Motor neuron (in vitro differentiated cells): ENCODE results near the gene PRSS38. TPM values are rescaled to one million over a fixed set of nuclear protein-coding genes. Genes with fewer than 3 reads are reported as not detected.

Experiments used
- ATAC-seq, 8 experiments: fragments of 200-7000 bp; cut with Tn5 transposase; replicated peaks in 6 of 8; 2 replicates each; pipeline ENCODE4 v1.8.0; 2021; ENCODE audit warnings: mild to moderate bottlenecking in 8 of 8, moderate library complexity in 8 of 8
- H3K27ac ChIP-seq, 2 donors: fragments of 250-450 bp; sonication (Bioruptor Pico); 2 replicates each; pipeline ENCODE4 v1.9.0; 2021; ENCODE audit warnings: antibody characterized with exemption in 2 of 2, mild to moderate bottlenecking in 2 of 2, moderate library complexity in 1 of 2
- H3K4me1 ChIP-seq, 2 donors: fragments of 250-450 bp; sonication (Bioruptor Pico); replicated peaks in 1 of 2; 2 replicates each; pipeline ENCODE4 v1.6.1; 2021; ENCODE audit warnings: antibody characterized with exemption in 2 of 2, mild to moderate bottlenecking in 2 of 2, moderate library complexity in 1 of 2
- H3K4me3 ChIP-seq, 5 donors: fragments of 250-450 bp; sonication (Bioruptor Pico); 2 replicates each; pipeline ENCODE4 v1.9.0; 2021; ENCODE audit warnings: antibody characterized with exemption in 5 of 5, mild to moderate bottlenecking in 5 of 5, moderate library complexity in 4 of 5
- WGBS, 10 experiments: fragments of 450-650 bp; shearing (Covaris generic); methylation state at CpG; one replicate each; pipeline ENCODE4 v1.0.0; 2022; 5-methylcytosine and 5-hydroxymethylcytosine counted together
- in situ Hi-C, 9 experiments: fragments of 400-800 bp; cut with MboI; loops; one replicate each; pipeline ENCODE4 v1.15.0; 2021; ENCODE audit warnings: low sequenced_read_pairs in 9 of 9, low pct_unique_long_range_greater_than_20kb in 2 of 9; ENCODE audit not compliant: unreplicated experiment in 9 of 9
- total RNA-seq, 8 experiments: library from RNA; unstranded; fragments of 300-600 nt; gene quantifications; 2 replicates each; pipeline versions ENCODE4 v1.2.3 to v1.2.4, GENCODE V29; 2022

PRSS38 gene
- total RNA-seq, 8 experiments from 2014 or later, result 0.17 TPM; not detected in 7

DNA sequence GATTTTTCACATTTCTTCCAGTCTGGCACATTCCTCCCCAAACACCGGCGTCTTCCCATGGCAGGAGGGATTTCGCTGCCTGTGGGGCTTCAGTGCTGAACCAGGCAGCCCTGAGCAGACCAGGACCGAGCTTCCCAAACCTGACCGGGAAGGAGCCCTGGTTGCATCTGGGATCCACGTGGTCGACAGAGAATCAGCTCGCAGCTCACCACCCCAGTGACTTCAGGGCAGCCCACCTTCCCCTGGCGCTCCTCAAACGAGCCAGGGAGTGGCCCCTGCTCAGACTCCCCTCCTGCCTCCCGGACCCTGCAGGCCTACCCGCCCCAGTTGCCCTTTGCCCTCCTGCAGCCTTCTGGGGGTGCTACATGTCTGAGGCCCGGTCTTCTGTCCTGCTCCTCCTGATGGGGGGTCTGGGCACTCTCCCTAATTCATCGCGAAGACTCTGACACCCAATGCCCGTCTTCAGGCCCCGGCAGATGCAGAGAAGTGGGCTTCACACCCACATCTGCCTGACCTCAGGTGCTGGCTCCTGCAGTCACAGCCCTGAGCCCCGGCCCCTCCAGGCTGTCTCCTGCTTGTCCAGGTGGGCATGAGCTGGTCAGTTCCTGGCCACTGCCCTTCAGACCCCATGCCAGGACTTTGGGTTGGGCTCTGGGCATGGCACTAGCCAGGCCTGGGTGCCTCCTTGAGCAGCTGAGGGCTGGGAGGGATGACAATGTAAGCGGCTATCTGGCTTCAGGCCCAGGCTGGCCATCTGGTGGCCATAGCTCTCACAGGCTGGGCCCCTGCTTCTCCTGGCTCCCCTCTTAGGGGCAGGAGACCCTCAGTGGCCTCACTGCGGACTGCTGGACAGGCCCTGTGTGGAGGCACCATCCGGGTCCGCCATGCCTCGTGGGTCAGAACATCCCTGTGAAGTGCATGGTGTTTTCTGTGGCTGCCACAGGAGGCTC is 26.1 kb upstream of the PRSS38 start:
- Histone ChIP-seq H3K4me3 (peak overlapping the region; percentile 42 to 54 (median 49)), H3K4me1 (peaks cover 7 to 13% of the 10 kb centered on the region in 2 donors), H3K27ac (no peak overlapping the region)
- ATAC-seq, result peak in 1 of 8 experiments; percentile 4
- in situ Hi-C loops, result loop anchor here in 5 of 9 experiments (25.0 kb wide), 2 partner anchors 148 to 173 kb away; partner anchors contain the start of gene WNT9A (in 4 of the 5)
- WGBS, 10 experiments, result 53 to 96% (median 87%) methylated on average over 2 to 10 of the region's 23 CpGs; no CpG with 5 or more reads in 3 of the 10 experiments

- Histone ChIP-seq H3K4me1 (peaks cover 7 to 13% of the 10 kb centered on the region in 2 donors), H3K4me3 (no peak overlapping the region), H3K27ac (no peak overlapping the region)
- in situ Hi-C loops, result loop anchor here in 5 of 9 experiments (25.0 kb wide), 2 partner anchors 147 to 172 kb away; partner anchors contain the start of gene WNT9A (in 4 of the 5)
- ATAC-seq, result no peak
- WGBS, 10 experiments, result 80 to 100% (median 82%) methylated on average over 1 to 2 of the region's 2 CpGs; no CpG with 5 or more reads in 6 of the 10 experiments
Observed at GRCh38 chr1:227790034-227790400, 25.5 kb upstream of the PRSS38 start.

DNA sequence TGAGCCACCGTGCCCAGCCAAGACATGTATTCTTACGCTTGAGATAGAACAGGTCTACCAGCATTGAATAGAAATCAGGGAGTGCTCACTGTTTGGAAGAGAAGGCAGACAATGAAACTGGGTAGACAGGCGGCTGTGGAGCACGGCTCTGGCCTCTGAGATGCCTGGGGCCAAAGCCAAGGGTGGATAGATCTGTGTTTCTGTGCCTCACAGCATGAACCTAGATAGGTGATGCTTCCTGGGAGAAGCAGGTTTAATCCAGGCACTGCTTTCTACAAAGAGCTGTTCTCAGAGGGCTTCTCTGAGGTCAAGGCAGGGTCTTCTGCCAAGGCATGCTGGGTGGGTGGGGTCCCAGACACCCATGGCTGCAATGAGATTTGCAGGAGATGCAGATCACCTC is 24.6 kb upstream of the PRSS38 start:
- WGBS, 10 experiments, result 76 to 100% (median 81%) methylated on average over 1 to 4 of the region's 4 CpGs; no CpG with 5 or more reads in 5 of the 10 experiments
- H3K27ac ChIP-seq, result no peak overlapping the region
- ATAC-seq, result no peak
- peaks cover 7 to 13% of the 10 kb centered on the region in 2 donors for H3K4me1 ChIP-seq
- H3K4me3 ChIP-seq, result no peak overlapping the region
- in situ Hi-C loops, result loop anchor here in 5 of 9 experiments (25.0 kb wide), 2 partner anchors 146 to 171 kb away; partner anchors contain the start of gene WNT9A (in 4 of the 5)

GRCh38 chr1:227791425-227792143 is 23.9 kb upstream of the PRSS38 start:
- H3K4me3 ChIP-seq, result no peak overlapping the region
- no peak overlapping the region for H3K27ac ChIP-seq
- no peak for ATAC-seq
- WGBS, 10 experiments, result 25 to 100% (median 82%) methylated on average over 1 to 6 of the region's 6 CpGs; no CpG with 5 or more reads in 1 of the 10 experiments
- in situ Hi-C loops, result loop anchor here in 5 of 9 experiments (25.0 kb wide), 2 partner anchors 146 to 171 kb away; partner anchors contain the start of gene WNT9A (in 4 of the 5)
- peaks cover 7 to 13% of the 10 kb centered on the region in 2 donors for H3K4me1 ChIP-seq

GRCh38 chr1:227792216-227793078 is 23.0 kb upstream of the PRSS38 start:
- Histone ChIP-seq H3K27ac (no peak overlapping the region), H3K4me1 (peaks cover 7 to 9% of the 10 kb centered on the region in 2 donors), H3K4me3 (no peak overlapping the region)
- in situ Hi-C loops, result loop anchor here in 5 of 9 experiments (25.0 kb wide), 2 partner anchors 145 to 170 kb away; partner anchors contain the start of gene WNT9A (in 4 of the 5)
- 12 to 83% (median 75%) methylated on average over 1 to 12 of the region's 19 CpGs; no CpG with 5 or more reads in 3 of the 10 experiments for WGBS, 10 experiments
- ATAC-seq, result no peak

DNA sequence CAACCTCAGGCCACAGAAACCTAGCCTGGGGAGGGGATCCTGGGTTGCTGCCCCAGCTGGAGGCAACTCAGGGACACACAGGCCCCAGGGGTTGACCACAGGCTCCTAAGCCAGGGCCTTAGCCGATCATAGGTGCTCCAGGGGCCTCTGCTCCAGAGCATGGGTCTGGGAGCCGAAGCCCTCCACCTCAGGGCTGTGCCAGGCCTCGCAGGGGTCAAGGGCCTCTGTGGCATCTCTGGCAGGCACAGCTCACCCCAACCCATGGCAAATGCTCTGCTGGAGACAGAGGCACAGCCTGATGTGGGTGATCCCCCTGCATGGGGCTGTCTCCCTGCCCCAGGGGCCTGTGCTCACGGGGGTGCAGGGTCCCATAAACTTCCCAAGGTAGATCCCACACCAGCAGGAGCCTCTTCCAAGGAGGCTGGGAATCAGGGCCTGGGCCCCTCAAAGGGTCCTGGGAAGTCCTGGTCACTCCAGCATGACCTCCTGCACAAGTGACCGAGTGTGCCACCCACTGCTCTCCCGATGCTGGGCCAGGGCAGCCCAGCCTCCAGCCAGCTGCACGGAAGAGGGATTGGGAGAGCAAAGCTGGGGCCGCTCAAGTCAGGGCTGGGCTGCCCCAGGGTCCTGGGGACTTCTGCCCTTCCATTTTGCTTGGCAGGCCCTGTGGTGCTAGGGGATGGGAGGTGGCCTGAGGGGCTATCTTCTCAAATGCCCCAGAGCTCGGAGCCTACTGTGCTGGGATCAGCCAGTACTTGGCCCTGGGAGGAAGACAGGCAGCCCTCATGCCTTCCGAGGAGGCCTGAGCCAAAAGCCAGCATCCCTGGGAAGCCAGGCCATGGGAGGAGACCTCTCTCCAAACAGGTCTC is 22.2 kb upstream of the PRSS38 start:
- 14 to 77% (median 66%) methylated on average over 2 to 6 of the region's 10 CpGs; no CpG with 5 or more reads in 4 of the 10 experiments for WGBS, 10 experiments
- in situ Hi-C loops, result loop anchor here in 5 of 9 experiments (25.0 kb wide), 2 partner anchors 144 to 169 kb away; partner anchors contain the start of gene WNT9A (in 4 of the 5)
- H3K4me1 ChIP-seq, result peaks cover 7 to 9% of the 10 kb centered on the region in 2 donors
- ATAC-seq, result peak in 1 of 8 experiments; percentile 2
- no peak overlapping the region for H3K4me3 ChIP-seq
- H3K27ac ChIP-seq, result no peak overlapping the region

GRCh38 chr1:227793948-227794816 is 21.3 kb upstream of the PRSS38 start:
- 0 to 100% (median 82%) methylated on average over 1 to 8 of the region's 12 CpGs; no CpG with 5 or more reads in 6 of the 10 experiments for WGBS, 10 experiments
- Histone ChIP-seq H3K4me1 (peaks cover 2 to 6% of the 10 kb centered on the region in 2 donors), H3K27ac (no peak overlapping the region), H3K4me3 (no peak overlapping the region)
- in situ Hi-C loops, result loop anchor here in 5 of 9 experiments (25.0 kb wide), 2 partner anchors 143 to 168 kb away; partner anchors contain the start of gene WNT9A (in 4 of the 5)
- ATAC-seq, result peak in 5 of 8 experiments; percentile 7 to 82 (median 68)

GRCh38 chr1:227794817-227795192 is 20.7 kb upstream of the PRSS38 start:
- peak in 6 of 8 experiments; percentile 8 to 38 (median 24) for ATAC-seq
- H3K4me3 ChIP-seq, result no peak overlapping the region
- H3K4me1 ChIP-seq, result peaks cover 0 to 4% of the 10 kb centered on the region in 2 donors
- 77 to 80% methylated on average over 1 to 4 of the region's 11 CpGs; no CpG with 5 or more reads in 8 of the 10 experiments for WGBS, 10 experiments
- in situ Hi-C loops, result loop anchor here in 5 of 9 experiments (25.0 kb wide), 2 partner anchors 142 to 167 kb away; partner anchors contain the start of gene WNT9A (in 4 of the 5)
- H3K27ac ChIP-seq, result no peak overlapping the region

DNA sequence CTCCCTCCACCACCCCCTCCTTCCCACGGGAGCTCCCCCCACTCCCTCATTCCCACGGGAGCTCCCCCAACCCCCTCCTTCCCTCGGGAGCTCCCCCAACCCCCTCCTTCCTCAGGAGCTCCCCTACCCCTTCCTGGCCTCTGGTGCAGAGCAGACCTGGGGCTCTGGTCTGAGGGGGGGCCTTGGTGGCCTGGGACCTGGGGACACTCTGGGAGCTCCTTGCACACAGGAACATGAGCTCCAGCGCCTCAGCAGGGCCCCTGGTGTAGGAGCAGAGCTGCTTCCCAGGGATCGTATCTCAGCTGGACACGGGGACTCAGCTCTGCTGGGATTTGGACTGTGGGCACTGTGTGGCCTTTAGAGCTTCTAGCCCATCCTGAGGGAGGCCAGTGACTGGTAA is 19.7 kb upstream of the PRSS38 start:
- H3K27ac ChIP-seq, result no peak overlapping the region
- ATAC-seq, result no peak
- peaks cover 0 to 4% of the 10 kb centered on the region in 2 donors for H3K4me1 ChIP-seq
- in situ Hi-C loops, result loop anchor here in 5 of 9 experiments (25.0 kb wide), 2 partner anchors 142 to 167 kb away; partner anchors contain the start of gene WNT9A (in 4 of the 5)
- 60 to 90% (median 82%) methylated on average over 1 to 3 of the region's 6 CpGs; no CpG with 5 or more reads in 6 of the 10 experiments for WGBS, 10 experiments
- no peak overlapping the region for H3K4me3 ChIP-seq

- peaks cover 0 to 4% of the 10 kb centered on the region in 2 donors for H3K4me1 ChIP-seq
- in situ Hi-C loops, result loop anchor here in 5 of 9 experiments (25.0 kb wide), 2 partner anchors 141 to 166 kb away; partner anchors contain the start of gene WNT9A (in 4 of the 5)
- H3K27ac ChIP-seq, result no peak overlapping the region
- H3K4me3 ChIP-seq, result no peak overlapping the region
- no peak for ATAC-seq
- 71 to 100% (median 86%) methylated on average over 1 to 5 of the region's 5 CpGs; no CpG with 5 or more reads in 6 of the 10 experiments for WGBS, 10 experiments
Observed at GRCh38 chr1:227796359-227796915, 19.0 kb upstream of the PRSS38 start.
